Suppressor macrophage (primary cell): ENCODE results near the gene SLC19A2.
"Not testable (repeated sequence)": the region's sequence is repeated elsewhere in the genome, so short reads cannot be mapped to it uniquely, and the experiment has no call there.

ENCODE experiments used
- DNase-seq, 4 experiments: peaks; one replicate each; pipeline ENCODE4 v3.0.0-alpha.2; 2020 to 2022
- total RNA-seq, 17 experiments: gene quantifications; one replicate each; lab custom pipeline; 2026; ENCODE audit warnings: mixed read lengths in 6 of 17, inconsistent platforms in 3 of 17; lab: John Stamatoyannopoulos, UW

Gene SLC19A2, protein sequence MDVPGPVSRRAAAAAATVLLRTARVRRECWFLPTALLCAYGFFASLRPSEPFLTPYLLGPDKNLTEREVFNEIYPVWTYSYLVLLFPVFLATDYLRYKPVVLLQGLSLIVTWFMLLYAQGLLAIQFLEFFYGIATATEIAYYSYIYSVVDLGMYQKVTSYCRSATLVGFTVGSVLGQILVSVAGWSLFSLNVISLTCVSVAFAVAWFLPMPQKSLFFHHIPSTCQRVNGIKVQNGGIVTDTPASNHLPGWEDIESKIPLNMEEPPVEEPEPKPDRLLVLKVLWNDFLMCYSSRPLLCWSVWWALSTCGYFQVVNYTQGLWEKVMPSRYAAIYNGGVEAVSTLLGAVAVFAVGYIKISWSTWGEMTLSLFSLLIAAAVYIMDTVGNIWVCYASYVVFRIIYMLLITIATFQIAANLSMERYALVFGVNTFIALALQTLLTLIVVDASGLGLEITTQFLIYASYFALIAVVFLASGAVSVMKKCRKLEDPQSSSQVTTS
- 3.2 to 27.3 (median 13.7) reads per million in 17 experiments for total RNA-seq

GRCh38 chr1:169485431-169486280 is at the start of gene SLC19A2:
SLC19A2 (minus strand) TSS chr1:169485944; CDS start chr1:169485766, 178 bp downstream.
- peak; percentile 99 to 100 (median 99) for DNase-seq

DNA sequence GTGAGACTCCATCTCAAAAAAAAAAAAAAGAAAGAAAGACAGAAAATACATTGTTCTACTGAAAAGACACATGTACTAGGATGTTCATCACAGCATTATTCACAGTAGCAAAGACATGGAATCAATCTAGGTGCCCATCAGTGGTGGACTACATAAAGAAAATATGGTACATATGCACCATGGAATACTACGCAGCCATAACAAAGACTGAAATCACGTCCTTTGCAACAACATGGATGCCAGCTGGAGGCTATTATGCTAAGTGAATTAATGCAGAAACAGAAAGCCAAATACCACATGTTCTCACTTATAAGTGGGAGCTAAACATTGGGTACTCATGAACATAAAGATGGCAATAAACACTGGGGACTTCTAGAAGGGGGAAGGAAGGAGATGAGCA is 48.9 kb upstream of the SLC19A2 start:
- DNase-seq, result no peak

- not testable (repeated sequence) for DNase-seq
Measured at GRCh38 chr1:169533528-169534190, 47.9 kb upstream of the SLC19A2 start.

- DNase-seq, result no peak
Measured at GRCh38 chr1:169530448-169530847, 44.7 kb upstream of the SLC19A2 start.

DNA sequence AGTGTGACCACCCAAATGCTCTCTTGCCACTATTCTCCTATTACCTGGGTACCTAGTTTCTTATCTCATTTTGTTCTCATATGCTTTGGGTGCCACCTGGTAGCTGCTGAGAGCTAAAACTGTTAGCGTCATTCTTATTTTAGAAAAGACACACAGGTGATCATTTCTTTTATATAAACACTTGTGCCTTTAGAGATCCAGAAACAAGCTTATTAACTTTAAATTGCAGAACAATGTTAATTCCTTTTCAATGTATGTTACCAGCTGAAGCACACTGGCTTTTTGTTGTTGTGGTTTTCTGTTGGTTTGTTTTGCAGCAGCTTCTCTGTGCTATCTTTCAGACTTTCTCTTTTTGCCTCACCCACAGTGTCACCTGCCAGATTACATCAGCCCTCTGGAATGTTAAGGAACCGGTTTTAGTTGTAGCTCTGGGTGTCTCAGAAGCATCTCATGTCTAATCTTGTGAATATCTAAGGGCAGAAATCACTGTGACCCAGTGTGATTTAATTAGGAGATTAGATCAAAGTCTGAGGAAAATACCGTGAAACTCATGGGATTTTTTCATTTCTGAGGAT is 43.4 kb upstream of the SLC19A2 start:
- no peak for DNase-seq

GRCh38 chr1:169528215-169529067 is 42.7 kb upstream of the SLC19A2 start:
- peak; percentile 15 to 44 (median 32) for DNase-seq

DNA sequence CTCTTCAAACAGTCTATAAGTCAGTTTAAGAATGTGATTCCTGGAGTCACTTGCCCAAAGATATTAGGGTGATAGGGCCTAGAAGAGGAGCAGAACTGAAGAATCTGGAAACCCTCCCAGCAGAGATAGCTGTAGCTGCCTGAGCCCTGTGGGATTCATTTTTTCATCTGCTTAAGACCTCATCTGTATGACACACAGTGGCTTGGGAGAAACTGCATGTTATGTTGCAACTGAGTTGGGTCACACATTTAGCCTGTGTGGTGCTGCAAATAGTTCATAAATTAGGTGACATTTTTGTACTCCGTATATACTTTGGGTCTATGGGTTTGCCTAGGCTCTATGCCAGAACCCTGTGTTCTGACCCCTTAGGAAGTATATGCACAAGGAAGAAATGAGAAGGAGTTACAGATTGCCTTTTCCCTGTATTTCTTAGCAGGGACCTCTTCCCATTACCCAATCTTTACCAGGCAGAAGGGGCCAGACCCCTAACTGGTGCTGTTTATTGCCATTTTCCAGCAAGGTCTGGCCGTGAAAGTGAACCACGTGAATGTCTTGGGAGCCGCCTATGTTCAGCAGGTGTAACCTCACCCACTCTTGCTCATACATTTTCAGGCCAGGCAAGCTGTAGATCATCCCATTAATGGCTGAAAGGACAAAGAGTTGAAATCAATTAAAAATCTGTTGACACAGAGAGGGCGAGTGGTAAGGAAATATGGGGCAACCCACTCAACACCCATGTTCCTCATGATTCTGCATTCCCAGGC is 41.9 kb upstream of the SLC19A2 start:
- peak; percentile 12 to 40 (median 35) for DNase-seq

- no peak for DNase-seq
Measured at GRCh38 chr1:169527001-169527400, 41.3 kb upstream of the SLC19A2 start.

DNA sequence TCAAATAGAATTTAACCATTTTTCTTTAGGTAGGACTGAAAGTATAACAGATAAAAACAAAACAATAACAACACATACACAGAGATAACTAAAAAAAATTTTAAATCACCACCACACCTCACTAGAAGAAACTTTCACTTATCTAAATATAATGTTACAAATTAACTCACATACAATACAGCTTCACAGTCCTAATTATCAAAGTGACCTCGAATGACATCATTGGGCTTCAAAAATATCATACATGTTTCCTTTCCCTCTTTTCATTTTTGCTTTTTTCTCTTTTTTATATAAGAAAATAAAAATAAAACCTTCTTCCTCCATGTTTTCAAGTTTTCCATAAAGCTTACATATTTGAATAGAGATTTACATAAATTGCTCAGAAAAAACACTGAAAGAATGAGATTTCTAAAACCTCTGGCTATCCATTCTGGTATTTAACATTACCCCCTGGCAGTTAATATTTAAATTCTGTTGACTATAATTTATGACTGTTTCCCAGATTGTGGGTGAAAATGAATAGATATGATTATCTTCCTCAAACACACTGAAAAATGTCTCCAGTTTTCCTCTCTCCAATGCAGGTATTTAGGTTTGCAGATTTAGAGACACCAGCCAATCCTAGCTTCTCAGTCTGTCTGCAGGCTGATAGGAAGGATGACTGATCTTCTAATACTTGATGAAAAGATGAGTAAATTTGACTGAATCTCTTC is 40.5 kb upstream of the SLC19A2 start:
- DNase-seq, result no peak

GRCh38 chr1:169525391-169525790 is 39.6 kb upstream of the SLC19A2 start:
- DNase-seq, result no peak

DNA sequence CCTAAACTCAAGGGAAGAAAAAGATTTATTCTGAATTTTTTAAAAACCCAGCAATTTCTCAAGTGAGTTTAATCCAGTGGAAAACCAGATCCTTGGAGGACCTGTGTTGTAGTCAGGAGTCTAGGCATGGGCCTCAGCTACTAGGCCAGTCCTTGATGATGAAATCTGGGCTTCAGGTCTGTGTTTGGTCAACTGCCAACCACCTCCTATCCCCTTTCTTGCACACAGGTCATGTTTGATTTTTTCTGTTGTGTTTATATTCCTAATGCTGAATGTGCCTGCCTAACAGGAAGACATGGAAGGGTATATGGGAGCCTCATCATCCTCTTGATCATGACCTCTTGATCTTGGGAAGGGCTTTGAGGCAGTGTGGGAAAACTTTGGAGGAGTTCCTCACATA is 38.2 kb upstream of the SLC19A2 start:
- no peak for DNase-seq

DNA sequence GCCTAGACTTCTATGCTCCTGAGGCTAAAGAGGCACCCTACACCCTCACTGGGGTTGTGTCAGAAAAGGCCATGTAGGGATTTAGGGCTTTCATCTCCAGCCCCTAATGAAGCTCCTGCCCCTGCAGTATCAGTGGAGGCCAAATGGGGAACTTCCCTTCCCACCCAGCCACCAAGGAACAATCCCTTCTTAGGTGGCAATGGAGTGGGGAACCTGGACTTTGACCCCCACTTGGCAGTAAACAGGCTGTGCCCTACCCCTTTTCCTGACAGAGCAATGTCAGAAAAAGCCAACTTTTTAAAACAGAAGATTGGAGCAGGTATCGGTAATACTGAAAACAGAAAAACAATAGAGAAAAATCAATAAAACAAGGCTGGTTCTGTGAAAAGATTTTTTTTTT is 35.5 kb upstream of the SLC19A2 start:
- DNase-seq, result no peak

GRCh38 chr1:169517558-169518186 is 31.9 kb upstream of the SLC19A2 start:
- no peak for DNase-seq

DNA sequence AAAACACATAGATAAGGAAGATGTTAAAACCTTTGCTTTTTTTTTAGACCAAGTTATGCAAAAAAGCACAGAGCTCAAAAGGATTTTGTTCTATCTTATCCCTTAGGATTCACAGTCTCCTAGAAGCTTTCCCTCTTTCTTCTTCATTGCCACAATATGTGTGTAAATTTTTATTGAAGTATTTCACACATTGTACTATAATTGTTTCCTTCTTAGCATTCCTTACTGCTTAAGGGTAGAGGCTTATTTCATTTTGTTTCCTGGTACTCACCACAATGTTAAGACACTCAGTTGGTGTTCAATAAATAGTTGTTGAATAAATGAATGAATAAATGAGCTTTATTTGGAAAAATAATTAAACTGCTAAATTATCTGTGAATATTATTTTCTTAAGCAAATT is 29.9 kb upstream of the SLC19A2 start:
- no peak for DNase-seq

DNA sequence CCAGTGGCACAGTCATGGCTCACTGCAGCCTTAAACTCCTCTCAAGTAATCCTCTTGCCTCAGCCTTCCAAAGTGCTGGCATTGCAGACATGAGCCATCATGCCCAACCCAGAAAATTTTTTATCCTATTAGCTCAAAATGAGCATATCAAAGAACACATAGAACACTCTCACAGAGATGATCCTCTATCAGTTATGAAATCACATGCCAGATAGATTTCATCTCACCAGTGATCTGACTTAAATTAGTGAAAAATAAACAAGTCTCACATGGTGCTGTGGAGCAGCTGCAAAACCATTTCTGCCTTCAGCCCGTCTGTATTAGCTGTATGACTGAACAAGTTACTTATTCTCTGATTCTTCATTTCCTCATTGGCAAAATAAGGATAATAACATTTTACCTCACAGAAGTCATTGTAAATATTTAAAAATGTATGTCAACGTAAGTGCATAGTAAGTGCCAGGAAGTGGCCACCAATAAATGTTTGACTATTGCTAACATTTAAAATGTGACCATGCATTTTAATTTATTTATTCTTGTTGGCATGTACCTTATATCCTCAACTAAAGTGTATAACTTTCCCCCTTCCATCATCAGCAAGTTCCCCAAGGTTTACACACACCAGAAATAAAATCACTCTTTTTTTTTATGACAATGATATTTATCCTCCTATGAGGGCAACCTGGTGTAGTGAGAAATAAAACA is 29.0 kb upstream of the SLC19A2 start:
- DNase-seq, result no peak

DNA sequence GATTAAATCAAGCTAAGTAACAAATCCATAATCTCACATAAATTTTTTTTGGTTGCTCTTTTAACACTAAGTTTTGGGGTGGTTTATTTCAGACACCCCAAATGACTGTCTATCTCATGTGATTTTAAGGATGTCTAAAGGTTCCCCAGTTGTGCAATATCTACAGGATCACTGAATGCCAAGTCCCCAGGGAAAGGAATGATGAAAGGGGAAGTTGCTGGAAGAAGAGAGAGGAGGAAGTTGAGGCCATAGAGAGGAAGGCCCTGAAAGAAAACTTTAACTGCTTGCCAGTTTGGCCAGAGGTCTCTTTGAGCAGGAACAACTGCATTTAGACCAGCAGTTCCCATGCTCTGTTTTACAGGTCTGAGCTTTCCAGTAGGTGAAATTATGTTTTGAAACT is 27.5 kb upstream of the SLC19A2 start:
- peak; percentile 60 to 87 (median 76) for DNase-seq

DNA sequence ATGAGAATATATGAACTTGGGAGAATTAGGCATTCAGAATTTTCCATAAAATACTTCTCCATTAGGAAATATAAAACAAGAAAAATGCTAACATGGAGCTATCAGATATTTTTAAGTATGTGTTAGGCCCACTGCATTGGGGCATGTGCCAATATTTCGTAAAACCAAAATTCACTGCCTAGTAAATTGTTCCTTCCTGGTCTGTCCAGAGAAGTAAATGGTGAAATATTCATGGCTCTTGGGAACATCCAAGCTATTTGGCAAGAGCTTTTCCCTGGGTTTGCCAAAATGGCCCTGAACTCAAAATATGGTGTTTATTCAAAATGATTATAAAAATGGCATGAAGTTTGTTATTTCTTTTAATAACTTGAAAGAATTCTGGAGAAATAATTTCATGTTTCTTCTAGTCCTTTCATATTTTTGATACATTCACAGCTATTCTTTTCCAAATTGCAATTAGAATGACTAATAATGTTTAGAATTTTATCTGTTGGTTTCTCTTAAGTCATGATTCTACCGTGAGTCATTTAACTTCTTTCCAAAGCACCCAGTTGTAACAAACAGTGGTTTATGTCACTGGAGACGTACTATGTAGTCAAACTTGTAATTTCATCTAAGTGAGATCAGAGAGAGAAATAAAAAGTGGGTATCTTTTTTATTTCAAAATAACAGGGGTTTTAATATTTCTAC is 25.7 kb upstream of the SLC19A2 start:
- peak in 2 of 4 experiments; percentile 24 to 45 for DNase-seq

GRCh38 chr1:169510060-169510459 is 24.3 kb upstream of the SLC19A2 start:
- no peak for DNase-seq
